GM23248 (cell line): Measurements from ENCODE around the gene THADA.

Source experiments
- EZH2 ChIP-seq: fragments of 200-600 bp; sonication (generic); IDR thresholded peaks from 2 replicates; pipeline ENCODE4 v1.6.1; 2018; ENCODE audit warnings: antibody characterized with exemption, mild to moderate bottlenecking; ENCODE audit not compliant: insufficient read depth, poor library complexity, severe bottlenecking
- EZH2phosphoT487 ChIP-seq: fragments of 200-600 bp; sonication (generic); IDR thresholded peaks from 2 replicates; pipeline ENCODE4 v1.6.1; 2018; ENCODE audit warnings: antibody characterized with exemption, moderate library complexity, mild to moderate bottlenecking, low read depth; ENCODE audit not compliant: insufficient read depth

GRCh38 chr2:43622931-43623451 lies 27.2 kb upstream of the THADA start:
- TF ChIP-seq EZH2 (no peak), EZH2phosphoT487 (no peak)
